ENCODE measurements around the gene DNAJC10.
"Not testable (repeated sequence)": the region's sequence is repeated elsewhere in the genome, so short reads cannot be mapped to it uniquely, and the experiment has no call there.

The DNAJC10 gene

GRCh38 chr2:182715892-182716649 is at the start of gene DNAJC10:
Gene DNAJC10 (plus strand): TSS chr2:182716257. CDS start chr2:182718087, 1,830 bp downstream.
- peak; percentile 95 for DNase-seq

DNA sequence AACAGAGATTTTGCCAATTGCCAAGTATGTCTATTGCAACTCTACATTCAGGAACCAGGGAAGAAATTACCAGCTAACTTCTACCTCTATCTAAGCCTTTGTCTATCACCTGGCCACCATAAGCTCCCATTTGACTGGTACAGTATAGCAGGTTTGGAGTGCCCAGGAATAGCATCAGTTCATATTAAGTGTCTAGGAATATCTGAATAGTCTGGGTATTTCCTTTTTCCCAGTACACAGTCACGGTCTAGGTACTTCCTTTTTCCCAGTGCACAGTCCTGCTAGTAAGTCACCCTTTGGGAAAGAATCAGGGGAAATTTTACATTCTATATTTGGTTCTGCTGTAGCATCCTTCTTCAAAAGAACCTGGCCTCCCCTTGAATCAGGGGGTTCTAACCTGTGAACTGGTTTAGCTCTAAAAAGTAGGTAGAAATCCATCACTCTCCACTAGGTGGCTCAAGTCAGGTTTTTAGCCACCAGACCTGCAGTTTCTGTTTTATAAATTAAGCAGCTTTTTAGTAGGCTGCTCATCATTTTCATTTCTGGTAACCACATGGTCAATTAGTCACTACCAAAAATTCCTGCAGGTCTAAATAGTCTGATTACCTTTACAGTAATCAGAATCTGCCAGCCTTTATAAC is 49.3 kb upstream of the DNAJC10 start:
- no peak for DNase-seq

GRCh38 chr2:182667315-182667695 is 48.8 kb upstream of the DNAJC10 start:
- DNase-seq = no peak

DNA sequence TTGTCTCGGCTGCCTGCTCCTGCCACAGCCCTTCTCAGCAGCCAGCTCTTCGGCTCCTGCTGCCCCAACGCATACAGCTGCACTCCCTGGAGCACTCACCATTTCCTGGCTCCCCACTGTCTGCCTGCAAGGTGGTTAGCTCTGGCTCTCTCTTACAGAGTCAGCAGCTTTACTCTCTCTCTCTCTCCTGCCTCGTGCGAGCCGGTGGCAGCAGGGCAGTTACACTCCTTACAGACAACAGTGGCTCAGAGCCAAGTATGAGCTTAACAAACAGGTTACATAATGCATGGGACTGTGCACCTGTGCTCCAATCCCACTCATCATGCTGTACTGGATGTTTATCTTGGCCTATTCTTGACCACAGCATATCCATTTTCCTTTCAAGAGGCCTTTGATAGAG is 47.4 kb upstream of the DNAJC10 start:
- no peak for DNase-seq

DNA sequence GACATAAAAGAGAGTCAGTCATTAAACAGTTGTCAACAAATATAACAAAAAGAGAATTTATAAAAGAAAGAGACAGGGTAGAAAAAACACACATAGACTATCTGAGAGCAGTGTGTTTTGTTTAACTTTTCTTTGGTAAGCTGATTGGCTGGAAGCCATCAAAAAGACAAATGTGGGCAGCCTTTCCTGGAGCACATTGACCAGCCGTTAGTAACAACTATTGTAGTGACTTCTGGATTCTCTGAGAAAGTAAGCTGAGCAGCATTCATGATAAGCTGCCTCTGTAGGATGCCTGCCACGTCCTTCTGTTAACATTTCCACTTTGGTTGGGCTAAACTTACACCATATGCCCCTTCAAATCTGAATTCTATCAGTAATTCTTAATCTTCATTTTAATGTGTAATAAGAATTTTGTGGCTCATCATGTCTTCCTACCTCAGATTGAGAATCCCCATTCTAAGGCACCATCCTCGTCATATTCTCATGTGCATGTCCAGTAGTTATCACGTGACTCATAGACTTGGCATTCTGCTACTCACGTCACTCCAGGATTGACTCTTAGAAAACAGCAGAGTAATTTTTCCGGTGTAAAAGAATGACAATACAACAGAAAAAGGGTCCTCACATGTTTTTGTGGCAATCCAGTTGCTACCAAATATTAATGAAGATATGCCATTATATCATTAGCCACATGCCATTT is 43.4 kb upstream of the DNAJC10 start:
- no peak for DNase-seq

DNA sequence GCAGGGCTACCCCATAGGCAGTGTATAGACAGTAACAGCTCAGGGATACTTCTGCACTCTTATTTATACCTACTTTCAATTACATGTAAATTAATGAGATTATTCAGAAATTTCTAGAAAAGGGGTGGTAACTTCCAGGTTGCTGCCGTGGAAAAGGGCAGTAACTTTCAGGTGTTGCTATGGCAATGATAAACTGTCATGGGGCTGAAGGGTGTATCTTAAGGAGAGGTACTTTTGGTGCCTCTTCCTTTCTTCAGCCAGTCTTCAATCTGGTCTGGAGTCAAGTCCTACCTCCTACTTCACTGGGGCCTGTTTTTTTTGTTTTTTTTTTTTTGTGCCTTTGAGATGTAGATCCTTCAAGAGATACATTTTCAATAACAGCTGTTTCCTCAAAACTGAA is 35.2 kb upstream of the DNAJC10 start:
- no peak for DNase-seq

DNA sequence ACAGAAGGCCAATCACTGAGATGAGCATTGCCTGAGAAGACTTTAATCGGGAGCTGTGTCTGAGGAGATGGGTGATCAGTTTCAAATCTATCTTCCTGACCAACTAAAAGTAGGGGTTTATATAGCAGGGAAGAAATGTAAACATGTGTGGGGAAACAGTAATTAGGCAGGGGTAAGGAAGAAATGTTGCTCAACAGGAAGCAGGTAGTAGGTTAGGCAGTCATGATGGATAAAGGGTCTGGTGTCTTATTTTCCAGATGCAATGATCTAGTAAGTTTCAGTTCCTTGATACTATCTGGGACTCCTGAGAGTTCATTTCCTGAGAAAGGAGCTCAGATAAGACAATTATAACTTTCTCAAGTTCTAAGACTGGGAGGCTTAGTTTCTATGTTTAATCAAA is 33.8 kb upstream of the DNAJC10 start:
- DNase-seq = no peak

DNA sequence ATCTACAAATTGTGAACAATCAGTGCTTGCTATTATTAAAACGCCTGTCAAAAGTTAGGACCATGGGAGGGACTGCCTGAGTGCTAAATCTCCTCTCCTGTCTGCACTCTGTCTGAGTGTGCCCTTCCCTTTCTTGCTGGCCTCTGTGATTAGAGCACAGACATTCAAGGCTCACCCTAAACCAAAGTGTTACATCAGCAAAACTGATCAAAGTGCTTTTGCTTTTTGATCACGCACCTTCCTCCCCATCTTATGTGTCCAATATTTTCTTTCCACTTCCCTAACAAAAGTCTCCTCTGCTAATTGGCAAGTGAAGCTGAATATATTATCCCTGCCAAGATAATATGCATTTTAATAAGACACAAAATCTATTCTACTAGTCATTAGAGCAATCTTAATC is 30.5 kb upstream of the DNAJC10 start:
- DNase-seq = no peak

GRCh38 chr2:182686763-182687162 is 29.3 kb upstream of the DNAJC10 start:
- not testable (repeated sequence) for DNase-seq

GRCh38 chr2:182694189-182694588 is 21.9 kb upstream of the DNAJC10 start:
- DNase-seq = no peak

DNA sequence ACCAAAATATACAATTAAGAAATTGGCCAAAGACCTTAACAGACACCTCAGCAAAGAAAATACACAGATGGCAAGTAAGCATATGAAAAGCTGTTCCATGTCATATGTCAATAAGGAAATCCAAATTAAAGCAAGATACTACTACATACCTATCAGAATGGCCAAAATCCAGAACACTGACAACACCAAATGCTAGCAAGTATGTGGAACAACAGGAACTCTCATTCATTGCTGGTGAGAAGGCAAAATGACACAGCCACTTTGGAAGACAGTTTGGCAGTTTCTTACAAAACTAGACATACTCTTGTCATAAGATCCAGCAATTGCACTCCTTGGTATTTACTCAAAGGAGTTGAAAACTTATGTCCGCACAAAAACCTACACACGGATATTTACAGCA is 20.3 kb upstream of the DNAJC10 start:
- DNase-seq = no peak

DNA sequence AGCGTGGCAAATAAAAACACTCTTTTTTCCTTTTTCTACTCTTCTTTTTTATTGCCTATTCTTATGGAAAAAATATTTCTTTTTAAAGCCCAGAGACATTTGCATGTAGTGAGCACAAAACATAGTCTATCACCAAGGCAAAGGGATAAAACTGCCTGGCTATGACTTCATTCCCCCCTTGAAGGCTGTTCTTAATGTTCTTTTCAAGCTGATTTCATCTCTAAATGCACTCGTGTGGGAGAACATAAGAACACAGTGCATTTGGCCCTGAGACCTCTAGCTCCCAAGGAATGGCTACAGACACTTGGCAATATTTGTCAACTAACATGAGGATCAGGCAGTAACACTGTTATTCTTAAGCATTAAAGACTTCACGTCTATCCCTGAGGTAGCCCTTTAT is 17.4 kb upstream of the DNAJC10 start:
- DNase-seq = no peak

- DNase-seq = no peak
These were observed 10.3 kb upstream of the DNAJC10 start for GRCh38 chr2:182705761-182706160.

DNA sequence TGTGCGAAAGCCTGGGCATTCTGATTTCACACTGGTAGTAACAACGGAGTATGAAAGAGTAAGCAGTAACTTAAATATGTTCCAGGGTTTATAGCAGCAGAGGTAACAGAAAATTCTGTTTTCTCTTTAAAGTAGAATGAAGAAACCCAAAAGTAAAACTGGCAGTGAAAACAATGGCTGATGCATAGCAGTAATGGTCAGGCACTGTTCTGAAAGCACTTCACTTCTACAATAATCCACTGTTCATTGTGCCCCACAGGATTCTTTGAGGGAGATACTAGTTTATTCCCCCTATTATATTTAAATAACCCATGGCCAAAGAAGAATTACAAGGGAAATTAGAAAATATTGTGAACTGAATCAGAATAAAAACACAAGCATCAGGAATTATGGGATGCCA is 9.3 kb upstream of the DNAJC10 start:
- DNase-seq = no peak

- no peak for DNase-seq
These were observed 2.5 kb upstream of the DNAJC10 start for GRCh38 chr2:182713601-182714000.

- DNase-seq = no peak
These were observed 751 bp upstream of the DNAJC10 start for GRCh38 chr2:182715121-182715891.

DNA sequence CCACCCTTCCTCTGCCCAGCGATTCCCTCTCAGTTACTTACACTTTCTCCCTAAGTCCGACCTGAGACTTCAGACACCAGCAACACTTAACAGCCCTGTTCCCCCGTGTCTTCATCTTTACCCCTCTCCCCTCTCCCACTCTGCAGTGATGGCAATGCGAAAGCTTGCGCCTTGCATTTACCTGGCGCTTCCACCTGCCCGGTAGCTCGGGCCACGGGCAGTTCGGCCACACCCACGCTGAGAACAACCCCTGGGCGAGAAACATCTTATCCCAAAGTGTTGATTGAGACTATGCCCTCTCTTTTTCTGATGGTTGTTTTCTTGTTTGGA is 558 bp downstream of the DNAJC10 start:
- DNase-seq = no peak

DNA sequence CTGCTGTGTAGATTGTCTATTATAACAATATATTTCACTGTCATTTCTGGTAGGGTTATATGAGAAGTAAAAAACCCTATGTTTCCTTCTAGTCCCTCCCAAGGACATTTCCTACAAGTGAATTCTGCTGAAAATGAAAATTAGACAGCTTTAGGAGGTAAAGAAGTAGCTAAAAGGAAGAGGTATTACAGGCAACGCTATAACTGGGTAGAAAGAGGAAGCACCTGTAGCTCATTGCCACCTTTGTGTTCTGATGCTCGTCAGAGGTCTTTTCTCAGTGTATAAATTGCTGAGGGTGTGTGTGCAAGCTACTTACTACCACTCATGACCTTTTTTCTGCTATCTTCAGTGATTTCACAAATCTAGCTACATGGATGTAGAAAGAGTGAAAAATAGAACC is 1.4 kb downstream of the DNAJC10 start:
- no peak for DNase-seq

DNA sequence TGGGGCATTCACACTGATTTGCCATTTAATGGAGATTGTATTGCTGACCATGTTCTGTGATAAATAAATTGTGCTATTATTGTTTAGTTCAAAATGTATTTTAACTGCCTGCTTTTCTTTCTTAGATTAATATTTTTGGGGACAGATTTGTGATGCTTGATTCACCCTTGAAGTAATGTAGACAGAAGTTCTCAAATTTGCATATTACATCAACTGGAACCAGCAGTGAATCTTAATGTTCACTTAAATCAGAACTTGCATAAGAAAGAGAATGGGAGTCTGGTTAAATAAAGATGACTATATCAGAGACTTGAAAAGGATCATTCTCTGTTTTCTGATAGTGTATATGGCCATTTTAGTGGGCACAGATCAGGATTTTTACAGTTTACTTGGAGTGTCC is 1.8 kb downstream of the DNAJC10 start:
- no peak for DNase-seq

GRCh38 chr2:182718459-182718858 is 2.4 kb downstream of the DNAJC10 start:
- DNase-seq = no peak

DNA sequence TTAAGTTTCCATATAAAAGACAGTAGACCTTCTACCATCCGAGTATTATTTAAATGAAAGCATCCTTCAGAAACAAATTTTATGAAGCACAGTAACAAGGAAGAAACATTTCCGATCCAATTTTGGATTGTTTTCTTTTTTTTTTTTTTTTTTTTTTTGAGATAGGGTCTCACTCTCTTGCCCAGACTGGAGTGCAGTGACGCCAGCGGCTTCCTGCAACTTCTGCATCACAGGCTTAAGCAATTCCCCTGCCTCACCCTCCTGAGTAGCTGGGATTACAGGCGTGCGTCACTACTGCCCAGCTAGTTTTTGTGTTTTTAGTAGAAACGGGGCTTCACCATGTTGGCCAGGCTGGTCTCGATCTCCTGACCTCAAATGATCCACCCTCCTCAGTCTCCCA is 3.1 kb downstream of the DNAJC10 start:
- not testable (repeated sequence) for DNase-seq

DNA sequence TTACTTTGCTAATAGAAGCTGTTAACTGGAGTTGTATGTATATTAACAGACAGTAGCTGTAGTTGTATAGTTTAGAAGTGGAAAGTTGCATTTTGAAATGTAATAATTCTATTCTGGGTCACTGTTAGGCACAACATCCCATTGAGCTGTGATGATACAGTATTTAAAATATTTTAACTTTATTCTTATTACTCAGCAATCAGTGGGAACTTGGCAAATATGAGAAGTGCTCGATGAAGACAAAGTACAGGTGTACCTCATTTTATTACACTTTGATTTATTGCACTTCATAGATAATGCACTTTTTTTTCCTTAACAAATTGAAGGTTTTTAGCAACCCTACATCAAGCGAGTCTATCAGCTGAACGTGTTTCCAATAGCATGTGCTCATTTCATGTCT is 8.6 kb downstream of the DNAJC10 start:
- DNase-seq = no peak

DNA sequence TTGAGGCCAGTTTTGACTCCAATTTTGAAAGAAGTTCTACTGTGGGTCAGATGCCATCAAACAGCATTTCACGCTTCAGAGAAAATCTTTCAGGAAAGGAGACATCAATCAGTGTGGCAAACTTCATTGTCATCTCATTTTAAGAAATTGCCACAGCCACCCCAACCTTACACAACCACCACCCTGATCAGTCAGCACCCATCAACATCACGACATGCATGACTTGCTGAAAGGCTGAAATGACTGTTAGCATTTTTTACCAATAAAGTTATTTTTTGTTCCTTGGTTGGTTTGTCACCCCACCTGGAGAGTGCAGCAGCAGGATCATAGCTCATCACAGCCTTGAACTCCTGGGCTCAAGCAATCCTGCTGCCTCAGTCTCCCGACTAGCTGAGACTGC is 10.4 kb downstream of the DNAJC10 start:
- no peak for DNase-seq

- DNase-seq = no peak
These were observed 12.0 kb downstream of the DNAJC10 start for GRCh38 chr2:182728014-182728413.

Measured in femur (tissue), 1 donor.